ENCODE data around the gene HPX.

GRCh38 chr11:6388748-6389147 is 52.0 kb downstream of the HPX start:
- TF ChIP-seq GATA2 (IDR thresholded peaks at IDR 0.05; ENCODE audit: low read depth, low read length) (no peak), GATA3 (IDR thresholded peaks at IDR 0.05; ENCODE audit: low read depth, low read length) (no peak)
